Activated naive CD4-positive, alpha-beta T cell treated with anti-CD3 and anti-CD28 coated beads, Interleukin-2, amount 50 U/mL, for 72 hours (primary cell): ENCODE results near the gene TLX1. TPM values are rescaled to one million over a fixed set of nuclear protein-coding genes. Genes with fewer than 3 reads are reported as not detected.

Experiments used
- ATAC-seq, 2 donors: fragments of 150-1000 bp; cut with Tn5 transposase; 2 replicates each; pipeline ENCODE4 v1.10.0; 2021; ENCODE audit warnings: mild to moderate bottlenecking in 2 of 2, moderate library complexity in 2 of 2
- DNase-seq, 2 donors: peaks; one replicate each; pipeline ENCODE4 v3.0.0; 2021 to 2022; ENCODE audit warnings: low spot score in 2 of 2
- H3K27ac Mint-ChIP-seq, 2 donors: one replicate each; pipeline ENCODE4 v1.8.0; 2022; ENCODE audit warnings: mild to moderate bottlenecking in 2 of 2, mixed read lengths in 2 of 2
- H3K36me3 Mint-ChIP-seq, 2 donors: one replicate each; pipeline ENCODE4 v1.8.0; 2022; ENCODE audit warnings: mixed read lengths in 2 of 2
- H3K9me3 Mint-ChIP-seq, 2 donors: one replicate each; pipeline ENCODE4 v1.8.0; 2022; ENCODE audit warnings: mixed read lengths in 2 of 2
- total RNA-seq, 2 donors: library from RNA; stranded (reverse); gene quantifications; one replicate each; pipeline ENCODE4 v1.2.3, GENCODE V29; 2022

Gene TLX1
- total RNA-seq, 2 donors from 2014 or later = not detected

- ATAC-seq (no peak), DNase-seq (no peak)
- H3K36me3 Mint-ChIP-seq = peaks cover 7 to 11% of the 10 kb centered on the region in 2 donors
- H3K9me3 Mint-ChIP-seq = no peaks in the 10 kb centered on the region
- H3K27ac Mint-ChIP-seq = no peak overlapping the region
Measured at GRCh38 chr10:101123815-101124617, 7.1 kb upstream of the TLX1 start.

GRCh38 chr10:101124933-101125332 lies 6.2 kb upstream of the TLX1 start:
- H3K9me3 Mint-ChIP-seq = no peaks in the 10 kb centered on the region

GRCh38 chr10:101126684-101127628 lies 4.1 kb upstream of the TLX1 start:
- Mint-ChIP-seq H3K9me3 (no peaks in the 10 kb centered on the region), H3K27ac (no peak overlapping the region), H3K36me3 (peaks cover 0 to 5% of the 10 kb centered on the region in 2 donors)
- ATAC-seq (no peak), DNase-seq (no peak)

More at GRCh38 chr10:101124933-101125332, 6.2 kb upstream of the TLX1 start:
- no peak for ATAC-seq
- Mint-ChIP-seq H3K27ac (no peak overlapping the region), H3K36me3 (peaks cover 7 to 11% of the 10 kb centered on the region in 2 donors)
- no peak for DNase-seq

GRCh38 chr10:101130141-101130540 lies 959 bp upstream of the TLX1 start:
- ATAC-seq = no peak
- Mint-ChIP-seq H3K36me3 (no peaks in the 10 kb centered on the region), H3K9me3 (no peaks in the 10 kb centered on the region), H3K27ac (no peak overlapping the region)
- no peak for DNase-seq

GRCh38 chr10:101131962-101132635 lies 999 bp downstream of the TLX1 start:
- DNase-seq = no peak
- no peaks in the 10 kb centered on the region for H3K36me3 Mint-ChIP-seq
- H3K9me3 Mint-ChIP-seq = no peaks in the 10 kb centered on the region
- H3K27ac Mint-ChIP-seq = no peak overlapping the region
- peak in 1 of 2 donors; percentile 5 for ATAC-seq

GRCh38 chr10:101132636-101133473 lies 1.8 kb downstream of the TLX1 start:
- ATAC-seq = no peak
- no peaks in the 10 kb centered on the region for H3K9me3 Mint-ChIP-seq
- DNase-seq = no peak
- no peaks in the 10 kb centered on the region for H3K36me3 Mint-ChIP-seq
- H3K27ac Mint-ChIP-seq = no peak overlapping the region

- Mint-ChIP-seq H3K9me3 (no peaks in the 10 kb centered on the region), H3K27ac (peak overlapping the region in 1 of 2 donors; percentile 44), H3K36me3 (no peaks in the 10 kb centered on the region)
- ATAC-seq = no peak
- DNase-seq = no peak
Measured at GRCh38 chr10:101133489-101134298, 2.6 kb downstream of the TLX1 start.

- Mint-ChIP-seq H3K36me3 (no peaks in the 10 kb centered on the region), H3K9me3 (no peaks in the 10 kb centered on the region), H3K27ac (no peak overlapping the region)
- ATAC-seq = no peak
- no peak for DNase-seq
Measured at GRCh38 chr10:101134299-101135127, 3.4 kb downstream of the TLX1 start.

GRCh38 chr10:101135141-101136006 lies 4.3 kb downstream of the TLX1 start:
- Mint-ChIP-seq H3K36me3 (no peaks in the 10 kb centered on the region), H3K9me3 (no peaks in the 10 kb centered on the region), H3K27ac (peak overlapping the region in 1 of 2 donors; percentile 65)
- no peak for DNase-seq
- ATAC-seq = no peak

- ATAC-seq (no peak), DNase-seq (no peak)
- Mint-ChIP-seq H3K36me3 (no peaks in the 10 kb centered on the region), H3K27ac (peak overlapping the region in 1 of 2 donors; percentile 32), H3K9me3 (no peaks in the 10 kb centered on the region)
Measured at GRCh38 chr10:101136007-101136707, 5.1 kb downstream of the TLX1 start.

- ATAC-seq (no peak), DNase-seq (no peak)
- H3K36me3 Mint-ChIP-seq = no peaks in the 10 kb centered on the region
- no peaks in the 10 kb centered on the region for H3K9me3 Mint-ChIP-seq
- H3K27ac Mint-ChIP-seq = peak overlapping the region in 1 of 2 donors; percentile 36
Measured at GRCh38 chr10:101136708-101137121, 5.6 kb downstream of the TLX1 start.

GRCh38 chr10:101137271-101137670 lies 6.2 kb downstream of the TLX1 start:
- ATAC-seq (no peak), DNase-seq (no peak)
- no peaks in the 10 kb centered on the region for H3K36me3 Mint-ChIP-seq
- H3K27ac Mint-ChIP-seq = no peak overlapping the region
- H3K9me3 Mint-ChIP-seq = no peaks in the 10 kb centered on the region

- ATAC-seq (no peak), DNase-seq (no peak)
- no peaks in the 10 kb centered on the region for H3K36me3 Mint-ChIP-seq
- no peak overlapping the region for H3K27ac Mint-ChIP-seq
- H3K9me3 Mint-ChIP-seq = no peaks in the 10 kb centered on the region
Measured at GRCh38 chr10:101138788-101139420, 7.8 kb downstream of the TLX1 start.
